Central memory CD8-positive, alpha-beta T cell (primary cell): ENCODE measurements around the gene MLLT1.

ENCODE experiments used
- ATAC-seq: fragments of 150-1000 bp; cut with Tn5 transposase; replicated peaks from 2 replicates; pipeline ENCODE4 v1.10.0; 2022; ENCODE audit warnings: mild to moderate bottlenecking, moderate FRiP score, moderate number of reproducible peaks; ENCODE audit not compliant: poor library complexity, severe bottlenecking; ENCODE audit errors: extremely low read depth
- DNase-seq, 2 donors: peaks; one replicate each; pipeline ENCODE4 v3.0.0; 2021; ENCODE audit warnings: low spot score in 2 of 2
- H3K27ac Mint-ChIP-seq: one replicate; pipeline ENCODE4 v1.8.0; 2022; ENCODE audit warnings: low read depth, mild to moderate bottlenecking, moderate library complexity, mixed read lengths
- H3K27me3 Mint-ChIP-seq: one replicate; pipeline ENCODE4 v1.8.0; 2022; ENCODE audit warnings: mixed read lengths
- H3K36me3 Mint-ChIP-seq: one replicate; pipeline ENCODE4 v1.8.0; 2022; ENCODE audit warnings: mild to moderate bottlenecking, moderate library complexity, mixed read lengths; ENCODE audit not compliant: insufficient read depth
- H3K4me1 Mint-ChIP-seq: one replicate; pipeline ENCODE4 v1.8.0; 2022; ENCODE audit warnings: mixed read lengths
- H3K4me3 Mint-ChIP-seq: one replicate; pipeline ENCODE4 v1.8.0; 2022; ENCODE audit warnings: mild to moderate bottlenecking, moderate library complexity, mixed read lengths
- H3K9me3 Mint-ChIP-seq: one replicate; pipeline ENCODE4 v1.8.0; 2022; ENCODE audit warnings: mixed read lengths

MLLT1 gene

GRCh38 chr19:6216996-6217751 lies 62.6 kb downstream of the MLLT1 start:
- Mint-ChIP-seq H3K27ac (no peak overlapping the region), H3K4me1 (peaks cover 5% of the 10 kb centered on the region), H3K4me3 (no peak overlapping the region), H3K27me3 (no peaks in the 10 kb centered on the region), H3K9me3 (no peaks in the 10 kb centered on the region), H3K36me3 (peaks cover 6% of the 10 kb centered on the region)
- ATAC-seq = no peak
- DNase-seq = no peak

- no peak overlapping the region for H3K4me3 Mint-ChIP-seq
- no peaks in the 10 kb centered on the region for H3K27me3 Mint-ChIP-seq
- peaks cover 5% of the 10 kb centered on the region for H3K4me1 Mint-ChIP-seq
- peaks cover 6% of the 10 kb centered on the region for H3K36me3 Mint-ChIP-seq
- H3K9me3 Mint-ChIP-seq = no peaks in the 10 kb centered on the region
- no peak overlapping the region for H3K27ac Mint-ChIP-seq
- DNase-seq (no peak), ATAC-seq (no peak)
Observed at GRCh38 chr19:6216236-6216995, 63.4 kb downstream of the MLLT1 start.

- H3K9me3 Mint-ChIP-seq = no peaks in the 10 kb centered on the region
- H3K27me3 Mint-ChIP-seq = no peaks in the 10 kb centered on the region
- H3K36me3 Mint-ChIP-seq = peaks cover 6% of the 10 kb centered on the region
- ATAC-seq = no peak
- no peak for DNase-seq
- peaks cover 5% of the 10 kb centered on the region for H3K4me1 Mint-ChIP-seq
- H3K4me3 Mint-ChIP-seq = no peak overlapping the region
- no peak overlapping the region for H3K27ac Mint-ChIP-seq
Observed at GRCh38 chr19:6215701-6216235, 64.0 kb downstream of the MLLT1 start.

DNA sequence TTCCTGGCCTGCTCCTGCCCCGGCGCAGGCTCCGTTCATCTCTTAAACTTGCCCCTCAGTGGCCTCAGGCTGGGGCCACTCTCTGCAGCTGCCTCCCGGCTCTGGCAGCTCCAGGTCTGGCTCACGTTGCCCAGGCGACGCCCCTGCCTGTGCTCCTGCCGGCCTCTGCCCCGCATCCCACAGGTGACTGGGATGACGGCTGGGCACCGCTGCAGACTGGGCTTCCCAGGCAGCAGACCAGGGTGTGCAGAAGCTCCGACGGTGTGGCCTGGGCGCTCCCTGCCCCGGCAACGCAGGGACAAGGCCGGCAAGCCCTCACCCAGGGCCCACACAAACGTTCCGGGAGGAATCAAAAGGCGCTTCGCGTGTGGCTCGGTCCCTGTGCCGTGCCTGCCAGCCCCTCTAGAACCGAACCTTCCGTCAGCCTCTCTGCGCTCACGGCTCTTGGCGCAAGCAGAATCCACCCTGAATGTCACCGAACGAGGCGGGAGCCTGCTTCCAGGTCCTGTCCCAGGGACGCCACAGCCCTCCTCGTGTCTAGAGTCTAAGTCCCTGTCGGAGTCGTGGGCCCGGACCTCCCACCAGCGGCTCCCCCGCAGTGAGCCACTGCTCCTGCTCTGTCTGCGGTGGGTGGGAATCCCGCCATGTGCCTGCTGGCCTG lies 64.8 kb downstream of the MLLT1 start:
- H3K36me3 Mint-ChIP-seq = peaks cover 6% of the 10 kb centered on the region
- H3K9me3 Mint-ChIP-seq = no peaks in the 10 kb centered on the region
- H3K27me3 Mint-ChIP-seq = no peaks in the 10 kb centered on the region
- H3K27ac Mint-ChIP-seq = no peak overlapping the region
- H3K4me1 Mint-ChIP-seq = peaks cover 5% of the 10 kb centered on the region
- DNase-seq = no peak
- H3K4me3 Mint-ChIP-seq = no peak overlapping the region
- no peak for ATAC-seq

- no peaks in the 10 kb centered on the region for H3K27me3 Mint-ChIP-seq
- peaks cover 5% of the 10 kb centered on the region for H3K4me1 Mint-ChIP-seq
- H3K27ac Mint-ChIP-seq = no peak overlapping the region
- DNase-seq (no peak), ATAC-seq (no peak)
- peaks cover 6% of the 10 kb centered on the region for H3K36me3 Mint-ChIP-seq
- H3K9me3 Mint-ChIP-seq = no peaks in the 10 kb centered on the region
- H3K4me3 Mint-ChIP-seq = no peak overlapping the region
Observed at GRCh38 chr19:6213696-6214641, 65.8 kb downstream of the MLLT1 start.

- Mint-ChIP-seq H3K36me3 (peaks cover 3% of the 10 kb centered on the region), H3K27me3 (no peaks in the 10 kb centered on the region), H3K4me1 (peaks cover under 1% of the 10 kb centered on the region), H3K4me3 (no peak overlapping the region), H3K27ac (no peak overlapping the region), H3K9me3 (no peaks in the 10 kb centered on the region)
- no peak for ATAC-seq
- DNase-seq = no peak
Observed at GRCh38 chr19:6213266-6213595, 66.5 kb downstream of the MLLT1 start.

DNA sequence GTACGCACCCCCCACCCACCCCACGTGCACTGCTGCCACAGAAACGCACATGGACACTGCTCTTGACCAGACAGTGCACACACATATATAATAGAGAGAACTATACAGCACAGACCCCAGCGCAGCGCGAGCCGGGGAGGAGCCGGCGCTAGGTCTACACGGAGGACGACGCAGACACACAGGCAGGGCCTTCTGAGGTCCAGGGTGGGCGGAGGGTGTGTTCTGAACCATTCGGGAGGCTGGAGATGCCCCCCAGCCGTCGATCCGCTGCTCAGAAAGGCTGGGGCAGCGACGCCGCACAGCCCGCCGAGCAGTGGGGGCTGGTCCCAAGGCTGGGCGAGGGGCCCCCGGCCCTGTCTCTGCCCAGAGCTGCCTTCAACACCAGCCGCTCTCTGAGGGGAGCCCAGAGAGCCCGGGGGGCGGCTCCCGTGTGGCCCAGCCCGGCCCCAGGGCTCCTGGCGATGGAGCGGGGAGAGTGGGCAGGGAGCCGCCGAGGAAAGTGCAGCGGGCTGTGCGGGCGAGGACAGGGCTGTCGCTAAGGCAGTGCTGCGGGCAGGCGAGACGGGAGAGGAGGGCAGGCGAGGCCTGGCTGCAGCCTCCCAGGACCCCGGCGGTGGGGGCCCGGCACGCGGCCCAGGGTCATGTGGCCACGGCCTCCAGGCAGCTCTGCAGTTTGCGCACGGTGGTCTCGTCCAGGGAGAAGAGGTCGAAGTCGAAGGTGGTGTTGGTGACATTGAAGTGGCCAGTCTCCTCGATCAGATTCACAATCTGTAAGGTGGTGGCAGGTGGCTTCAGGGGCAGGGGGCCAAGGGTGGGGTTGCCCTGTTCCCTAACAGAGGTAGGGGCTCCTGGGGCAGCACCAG lies 67.1 kb downstream of the MLLT1 start:
- no peaks in the 10 kb centered on the region for H3K4me1 Mint-ChIP-seq
- no peaks in the 10 kb centered on the region for H3K27me3 Mint-ChIP-seq
- H3K4me3 Mint-ChIP-seq = no peak overlapping the region
- no peak overlapping the region for H3K27ac Mint-ChIP-seq
- H3K36me3 Mint-ChIP-seq = peaks cover 1% of the 10 kb centered on the region
- H3K9me3 Mint-ChIP-seq = no peaks in the 10 kb centered on the region
- ATAC-seq (no peak), DNase-seq (no peak)

GRCh38 chr19:6211632-6212402 lies 68.0 kb downstream of the MLLT1 start:
- DNase-seq (no peak), ATAC-seq (no peak)
- Mint-ChIP-seq H3K4me3 (no peak overlapping the region), H3K27me3 (no peaks in the 10 kb centered on the region), H3K9me3 (no peaks in the 10 kb centered on the region), H3K4me1 (no peaks in the 10 kb centered on the region), H3K36me3 (peaks cover 1% of the 10 kb centered on the region), H3K27ac (no peak overlapping the region)

GRCh38 chr19:6210721-6211600 lies 68.8 kb downstream of the MLLT1 start:
- H3K27ac Mint-ChIP-seq = no peak overlapping the region
- H3K4me1 Mint-ChIP-seq = no peaks in the 10 kb centered on the region
- H3K9me3 Mint-ChIP-seq = no peaks in the 10 kb centered on the region
- H3K4me3 Mint-ChIP-seq = no peak overlapping the region
- H3K36me3 Mint-ChIP-seq = peaks cover 1% of the 10 kb centered on the region
- no peaks in the 10 kb centered on the region for H3K27me3 Mint-ChIP-seq
- ATAC-seq = no peak
- DNase-seq = no peak

GRCh38 chr19:6210091-6210490 lies 69.7 kb downstream of the MLLT1 start:
- H3K27ac Mint-ChIP-seq = no peak overlapping the region
- H3K4me3 Mint-ChIP-seq = no peak overlapping the region
- ATAC-seq (no peak), DNase-seq (no peak)
- H3K9me3 Mint-ChIP-seq = no peaks in the 10 kb centered on the region
- no peaks in the 10 kb centered on the region for H3K27me3 Mint-ChIP-seq
- no peaks in the 10 kb centered on the region for H3K4me1 Mint-ChIP-seq
- H3K36me3 Mint-ChIP-seq = peaks cover 1% of the 10 kb centered on the region
